HG02610 (cell line): Measurements from ENCODE around the gene SH3D19.
"Not testable (repeated sequence)": the region's sequence is repeated elsewhere in the genome, so short reads cannot be mapped to it uniquely, and the experiment has no call there.

Experiments
- ATAC-seq: cut with Tn5 transposase; IDR thresholded peaks from one replicate; pipeline ENCODE4 v1.9.1; 2021; ENCODE audit warnings: mild to moderate bottlenecking, moderate library complexity; ENCODE audit not compliant: unreplicated experiment

Gene SH3D19

GRCh38 chr4:151165205-151166000 lies 160.0 kb downstream of the SH3D19 start:
- no peak for ATAC-seq

- ATAC-seq, result no peak
Observed at GRCh38 chr4:151163855-151164254, 161.6 kb downstream of the SH3D19 start.

GRCh38 chr4:151158979-151159378 lies 166.4 kb downstream of the SH3D19 start:
- ATAC-seq, result no peak

- ATAC-seq, result no peak
Observed at GRCh38 chr4:151157543-151157942, 167.9 kb downstream of the SH3D19 start.

GRCh38 chr4:151153585-151153984 lies 171.8 kb downstream of the SH3D19 start:
- no peak for ATAC-seq

- no peak for ATAC-seq
Observed at GRCh38 chr4:151152028-151152427, 173.4 kb downstream of the SH3D19 start.

GRCh38 chr4:151150821-151151580 lies 174.4 kb downstream of the SH3D19 start:
- no peak for ATAC-seq

- no peak for ATAC-seq
Observed at GRCh38 chr4:151148261-151148660, 177.1 kb downstream of the SH3D19 start.

- no peak for ATAC-seq
Observed at GRCh38 chr4:151147000-151147399, 178.4 kb downstream of the SH3D19 start.

GRCh38 chr4:151144329-151145072 lies 180.9 kb downstream of the SH3D19 start:
- no peak for ATAC-seq

GRCh38 chr4:151143811-151144210 lies 181.6 kb downstream of the SH3D19 start:
- no peak for ATAC-seq

- no peak for ATAC-seq
Observed at GRCh38 chr4:151143162-151143561, 182.2 kb downstream of the SH3D19 start.

- ATAC-seq, result no peak
Observed at GRCh38 chr4:151142758-151143157, 182.6 kb downstream of the SH3D19 start.

- ATAC-seq, result no peak
Observed at GRCh38 chr4:151139814-151140213, 185.6 kb downstream of the SH3D19 start.

GRCh38 chr4:151136048-151136447 lies 189.4 kb downstream of the SH3D19 start:
- ATAC-seq, result not testable (repeated sequence)

GRCh38 chr4:151133311-151133710 lies 192.1 kb downstream of the SH3D19 start:
- ATAC-seq, result no peak

- ATAC-seq, result no peak
Observed at GRCh38 chr4:151129796-151130195, 195.6 kb downstream of the SH3D19 start.

GRCh38 chr4:151117371-151117962 lies 207.9 kb downstream of the SH3D19 start:
- peak; percentile 86 for ATAC-seq

- ATAC-seq, result no peak
Observed at GRCh38 chr4:151114986-151115385, 210.4 kb downstream of the SH3D19 start.

- ATAC-seq, result no peak
Observed at GRCh38 chr4:151114338-151114737, 211.1 kb downstream of the SH3D19 start.

GRCh38 chr4:151110236-151110635 lies 215.2 kb downstream of the SH3D19 start:
- no peak for ATAC-seq
